Osteoblast (primary cell): ENCODE results near the gene TSPAN11. TPM values are rescaled to one million over a fixed set of nuclear protein-coding genes. Genes with fewer than 3 reads are reported as not detected.

Experiments
- DNase-seq: peaks from one replicate; pipeline ENCODE4 v3.0.0; 2011; ENCODE audit warnings: low spot score, mixed read lengths; ENCODE audit not compliant: insufficient read length; ENCODE audit errors: missing footprints
- H2AFZ ChIP-seq: 2 replicates; pipeline ENCODE4 v1.6.0; 2011; ENCODE audit warnings: mild to moderate bottlenecking, low read length
- H3K27ac ChIP-seq: 2 replicates; pipeline ENCODE4 v1.5.1; 2011; ENCODE audit warnings: mild to moderate bottlenecking, low read depth, low read length, moderate library complexity
- H3K27me3 ChIP-seq: 2 replicates; pipeline ENCODE4 v1.6.0; 2012; ENCODE audit warnings: mild to moderate bottlenecking, control low read depth, inconsistent platforms, low read length, moderate library complexity; ENCODE audit not compliant: insufficient read depth
- H3K36me3 ChIP-seq: 2 replicates; pipeline ENCODE4 v1.5.1; 2011; ENCODE audit warnings: mild to moderate bottlenecking, low read length, control low read depth, moderate library complexity; ENCODE audit not compliant: insufficient read depth
- H3K4me1 ChIP-seq: 2 replicates; pipeline ENCODE4 v1.5.1; 2011; ENCODE audit warnings: mild to moderate bottlenecking, low read length, control low read depth, moderate library complexity; ENCODE audit not compliant: insufficient read depth
- H3K4me2 ChIP-seq: 2 replicates; pipeline ENCODE4 v1.6.0; 2011; ENCODE audit warnings: mild to moderate bottlenecking, low read length; ENCODE audit not compliant: insufficient read depth
- H3K4me3 ChIP-seq: fragments of 200-600 bp; sonication (generic); 3 replicates; pipeline ENCODE4 v1.5.1; 2012; ENCODE audit warnings: mild to moderate bottlenecking, low read length, inconsistent platforms; ENCODE audit not compliant: insufficient read depth
- H3K79me2 ChIP-seq: 2 replicates; pipeline ENCODE4 v1.6.0; 2012; ENCODE audit warnings: mild to moderate bottlenecking, low read length, control low read depth, inconsistent platforms; ENCODE audit not compliant: insufficient read depth
- H3K9me3 ChIP-seq: 2 replicates; pipeline ENCODE4 v1.5.1; 2011; ENCODE audit warnings: low read depth, low read length, control low read depth
- H4K20me1 ChIP-seq: 2 replicates; pipeline ENCODE4 v1.6.0; 2012; ENCODE audit warnings: mild to moderate bottlenecking, low read length, control low read depth; ENCODE audit not compliant: insufficient read depth
- CTCF ChIP-seq: IDR thresholded peaks from 2 replicates; pipeline ENCODE4 v1.5.1; 2011; ENCODE audit warnings: mild to moderate bottlenecking, low read depth, low read length, moderate library complexity; ENCODE audit errors: extremely low read depth
- total RNA-seq: library from RNA; depleted of rRNA; stranded (reverse); fragments of >200 nt; gene quantifications from 2 replicates; pipeline ENCODE4 v1.2.3, GENCODE V29; 2012

The TSPAN11 gene
- total RNA-seq, 1 donor, result 5.4 TPM

DNA sequence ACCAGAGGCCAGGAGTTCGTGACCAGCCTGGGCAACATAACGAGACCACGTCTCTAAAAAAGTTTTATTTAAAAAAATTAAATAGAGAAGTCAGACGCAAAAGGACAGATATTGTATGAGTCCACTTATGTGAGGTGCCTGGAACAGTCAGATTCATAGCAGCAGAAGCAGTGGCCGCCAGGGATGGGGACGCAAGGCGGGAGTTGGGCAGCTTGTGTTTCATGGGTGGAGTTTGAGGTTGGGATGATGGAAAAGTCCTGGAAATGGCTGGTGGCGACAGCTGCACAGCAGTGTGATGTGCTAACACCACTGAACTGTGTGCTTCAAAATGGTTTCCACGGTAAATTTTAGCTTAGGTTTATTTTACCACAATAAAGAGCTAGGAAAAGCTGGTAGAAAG is 89.5 kb downstream of the TSPAN11 start:
- no peak for DNase-seq
- Histone ChIP-seq H3K36me3 (no peaks in the 10 kb centered on the region), H3K4me1 (no peaks in the 10 kb centered on the region), H3K79me2 (no peaks in the 10 kb centered on the region), H3K4me3 (no peak overlapping the region), H4K20me1 (no peaks in the 10 kb centered on the region), H3K27ac (no peak overlapping the region), H2AFZ (no peak overlapping the region), H3K27me3 (no peaks in the 10 kb centered on the region), H3K9me3 (no peaks in the 10 kb centered on the region), H3K4me2 (no peak overlapping the region)
- no peak for TF ChIP-seq CTCF

DNA sequence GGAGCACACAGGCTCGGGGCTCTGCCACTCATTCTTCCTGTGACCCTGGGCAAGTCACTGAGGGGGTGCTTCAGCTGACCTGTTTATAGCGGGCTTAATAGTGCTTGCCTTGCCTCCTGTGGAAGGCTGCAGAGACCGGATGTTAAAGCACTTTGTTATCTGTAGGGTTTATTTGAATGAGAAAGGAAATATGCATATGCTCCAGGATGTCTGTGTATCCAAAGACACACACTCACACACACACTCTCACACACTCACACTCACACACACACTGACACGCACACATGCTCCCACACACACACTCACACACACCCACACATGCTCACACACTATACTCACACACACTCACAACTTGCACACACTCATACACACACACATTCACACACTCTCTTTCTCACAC is 91.0 kb downstream of the TSPAN11 start:
- H3K79me2 ChIP-seq, result no peaks in the 10 kb centered on the region
- H3K9me3 ChIP-seq, result no peaks in the 10 kb centered on the region
- no peak for TF ChIP-seq CTCF
- H3K4me2 ChIP-seq, result no peak overlapping the region
- H3K27ac ChIP-seq, result no peak overlapping the region
- no peak overlapping the region for H2AFZ ChIP-seq
- H3K4me1 ChIP-seq, result no peaks in the 10 kb centered on the region
- H4K20me1 ChIP-seq, result no peaks in the 10 kb centered on the region
- H3K4me3 ChIP-seq, result no peak overlapping the region
- DNase-seq, result no peak
- no peaks in the 10 kb centered on the region for H3K27me3 ChIP-seq
- no peaks in the 10 kb centered on the region for H3K36me3 ChIP-seq

- Histone ChIP-seq H3K79me2 (no peaks in the 10 kb centered on the region), H3K36me3 (no peaks in the 10 kb centered on the region), H3K4me2 (no peak overlapping the region), H3K4me3 (no peak overlapping the region), H2AFZ (no peak overlapping the region), H3K27me3 (peaks cover 5% of the 10 kb centered on the region), H3K4me1 (no peaks in the 10 kb centered on the region), H3K9me3 (no peaks in the 10 kb centered on the region), H3K27ac (no peak overlapping the region), H4K20me1 (no peaks in the 10 kb centered on the region)
- no peak for TF ChIP-seq CTCF
- no peak for DNase-seq
Observed at GRCh38 chr12:31018106-31018789, 91.7 kb downstream of the TSPAN11 start.

DNA sequence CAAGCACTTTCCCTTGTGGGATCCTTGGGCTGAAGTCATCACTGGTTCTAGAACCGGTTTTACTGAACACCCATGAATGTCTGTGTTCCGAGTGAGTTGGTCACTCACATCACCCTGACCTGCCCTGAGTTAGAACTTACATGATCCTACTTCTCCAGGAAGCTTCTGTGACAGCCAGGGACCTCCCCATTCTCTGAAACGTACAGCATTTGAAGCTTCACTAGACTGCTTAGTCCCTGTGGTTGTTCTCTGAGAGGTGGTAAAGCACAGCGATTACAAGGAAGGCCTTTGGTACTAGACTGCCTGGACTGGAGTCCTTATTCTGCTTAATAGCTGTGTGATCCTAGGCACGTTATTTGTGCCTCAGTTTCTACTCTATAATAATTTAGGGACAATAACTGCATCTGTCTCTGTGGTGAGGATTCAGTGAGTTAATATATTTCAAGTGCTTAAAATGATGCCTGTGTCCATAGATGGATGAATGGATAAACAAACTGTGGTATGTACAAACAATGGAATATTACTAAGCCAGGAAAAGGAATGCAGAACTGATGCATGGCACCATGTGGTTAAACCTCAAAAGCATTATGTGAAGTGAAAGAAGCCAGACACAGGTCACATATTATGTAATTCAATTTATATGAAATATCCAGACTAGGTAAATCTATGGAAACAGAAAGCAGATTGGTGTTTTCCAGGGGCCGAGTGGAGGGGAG is 92.4 kb downstream of the TSPAN11 start:
- no peaks in the 10 kb centered on the region for H3K79me2 ChIP-seq
- no peak overlapping the region for H3K4me3 ChIP-seq
- H3K4me2 ChIP-seq, result no peak overlapping the region
- no peak for DNase-seq
- no peaks in the 10 kb centered on the region for H3K9me3 ChIP-seq
- no peaks in the 10 kb centered on the region for H3K36me3 ChIP-seq
- H3K27ac ChIP-seq, result no peak overlapping the region
- H3K27me3 ChIP-seq, result peaks cover 8% of the 10 kb centered on the region
- TF ChIP-seq CTCF, result no peak
- no peaks in the 10 kb centered on the region for H4K20me1 ChIP-seq
- H2AFZ ChIP-seq, result no peak overlapping the region
- H3K4me1 ChIP-seq, result no peaks in the 10 kb centered on the region
